ENCODE results near the gene ADORA2B. TPM values are rescaled to one million over a fixed set of nuclear protein-coding genes. Genes with fewer than 3 reads are reported as not detected.

Gene ADORA2B
- total RNA-seq, 6 donors from 2014 or later: 4.2 to 18.8 (median 9.4) TPM

GRCh38 chr17:15998031-15998562 lies 53.2 kb downstream of the ADORA2B start:
- peaks cover 11 to 31% (median 21%) of the 10 kb centered on the region in 4 donors for H3K4me1 ChIP-seq
- no peaks in the 10 kb centered on the region for H3K27me3 ChIP-seq
- H3K27ac ChIP-seq: peak overlapping the region in 2 of 4 donors; percentile 94 to 97
- WGBS, 2 donors: 69 to 70% methylated on average over 4 of the region's 4 CpGs
- no peak for DNase-seq
- no peak for ATAC-seq (ENCODE audit: low FRiP score in 2 of 2)
- no peak overlapping the region for H3K4me3 ChIP-seq
- H3K36me3 ChIP-seq: peaks cover 9 to 26% (median 14%) of the 10 kb centered on the region in 4 donors
- no peaks in the 10 kb centered on the region for H3K9me3 ChIP-seq
- TF ChIP-seq EP300 (IDR thresholded peaks at IDR 0.05): no peak
- TF ChIP-seq CTCF (IDR thresholded peaks at IDR 0.05): no peak
- no peak for TF ChIP-seq POLR2A (IDR thresholded peaks at IDR 0.05)
- TF ChIP-seq POLR2AphosphoS5 (IDR thresholded peaks at IDR 0.05): no peak

GRCh38 chr17:15999141-15999973 lies 54.4 kb downstream of the ADORA2B start, which contains the start of the genes TTC19 and ZSWIM7:
Gene TTC19 (plus strand): TSS chr17:15999824. CDS start chr17:15999849, 25 bp downstream.
Gene ZSWIM7 (minus strand): TSS chr17:15999704. CDS start chr17:15999594, 110 bp downstream.
- TF ChIP-seq EP300 (IDR thresholded peaks at IDR 0.05) (peak in 1 of 4 donors; percentile 50), CTCF (IDR thresholded peaks at IDR 0.05) (peak in 5 of 6 experiments; percentile 6 to 58 (median 29)), POLR2A (IDR thresholded peaks at IDR 0.05) (peak in 3 of 4 donors; percentile 86 to 99 (median 97)), POLR2AphosphoS5 (IDR thresholded peaks at IDR 0.05) (peak; percentile 97 to 99)
- H3K4me3 ChIP-seq: peak within 1 kb of the TSS; percentile 70 to 87 (median 80)
- peaks cover 15 to 31% (median 26%) of the 10 kb centered on the region in 4 donors for H3K4me1 ChIP-seq
- H3K27me3 ChIP-seq: no peaks in the 10 kb centered on the region
- ATAC-seq (ENCODE audit: low FRiP score in 2 of 2) (peak; percentile 97 to 98), DNase-seq (peak; percentile 99 to 100)
- no peaks in the 10 kb centered on the region for H3K9me3 ChIP-seq
- WGBS, 2 donors: 0 to 1% methylated on average over 46 to 56 of the region's 91 CpGs
- peaks cover 16 to 34% (median 20%) of the 10 kb centered on the region in 4 donors for H3K36me3 ChIP-seq
- H3K27ac ChIP-seq: peak within 1 kb of the TSS; percentile 93 to 97 (median 94)

- Histone ChIP-seq H3K4me1 (peaks cover 15 to 33% (median 30%) of the 10 kb centered on the region in 4 donors), H3K9me3 (no peaks in the 10 kb centered on the region), H3K27me3 (no peaks in the 10 kb centered on the region), H3K36me3 (peaks cover 21 to 43% (median 27%) of the 10 kb centered on the region in 4 donors), H3K4me3 (peak overlapping the region; percentile 70 to 87 (median 80)), H3K27ac (peak overlapping the region; percentile 93 to 97 (median 94))
- no peak for TF ChIP-seq POLR2AphosphoS5 (IDR thresholded peaks at IDR 0.05)
- TF ChIP-seq CTCF (IDR thresholded peaks at IDR 0.05): no peak
- no peak for TF ChIP-seq EP300 (IDR thresholded peaks at IDR 0.05)
- TF ChIP-seq POLR2A (IDR thresholded peaks at IDR 0.05): no peak
- ATAC-seq (ENCODE audit: low FRiP score in 2 of 2) (peak; percentile 8 to 57), DNase-seq (peak in 1 of 2 donors; percentile 28)
- 2 to 3% methylated on average over 13 to 39 of the region's 64 CpGs for WGBS, 2 donors
Observed at GRCh38 chr17:15999974-16000827, 55.3 kb downstream of the ADORA2B start.

GRCh38 chr17:16001226-16001897 lies 56.4 kb downstream of the ADORA2B start:
- TF ChIP-seq POLR2AphosphoS5 (IDR thresholded peaks at IDR 0.05) (no peak), EP300 (IDR thresholded peaks at IDR 0.05) (no peak), CTCF (IDR thresholded peaks at IDR 0.05) (no peak), POLR2A (IDR thresholded peaks at IDR 0.05) (no peak)
- no peak for ATAC-seq (ENCODE audit: low FRiP score in 2 of 2)
- Histone ChIP-seq H3K4me1 (peaks cover 15 to 38% (median 30%) of the 10 kb centered on the region in 4 donors), H3K27ac (no peak overlapping the region), H3K9me3 (no peaks in the 10 kb centered on the region), H3K36me3 (peaks cover 21 to 53% (median 38%) of the 10 kb centered on the region in 4 donors), H3K27me3 (no peaks in the 10 kb centered on the region), H3K4me3 (peak overlapping the region in 2 of 4 donors; percentile 80 to 81)
- DNase-seq: no peak
